HG03196 (cell line): ENCODE data around the gene ANKMY1.

Experiments used
- ATAC-seq: cut with Tn5 transposase; IDR thresholded peaks from one replicate; pipeline ENCODE4 v1.9.1; 2021; ENCODE audit not compliant: unreplicated experiment

Gene ANKMY1

DNA sequence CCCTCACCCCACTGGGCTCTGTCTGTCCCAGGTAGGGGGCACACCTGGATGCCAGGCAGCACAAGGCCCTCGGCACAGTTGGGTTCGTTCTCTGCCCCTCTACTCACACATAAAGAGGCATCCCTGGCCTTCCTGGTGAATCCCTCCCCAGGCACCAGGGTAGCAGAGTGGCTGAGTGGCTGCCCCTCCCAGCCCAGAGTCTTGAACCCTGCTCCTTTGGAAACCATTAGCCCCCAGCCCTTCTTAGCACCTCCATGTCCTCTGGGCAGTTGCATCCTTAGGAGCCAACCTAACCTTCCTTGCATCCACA, 120.3 kb downstream of the ANKMY1 start:
- no peak for ATAC-seq

- no peak for ATAC-seq
Observed at GRCh38 chr2:240436683-240437550, 120.9 kb downstream of the ANKMY1 start.

DNA sequence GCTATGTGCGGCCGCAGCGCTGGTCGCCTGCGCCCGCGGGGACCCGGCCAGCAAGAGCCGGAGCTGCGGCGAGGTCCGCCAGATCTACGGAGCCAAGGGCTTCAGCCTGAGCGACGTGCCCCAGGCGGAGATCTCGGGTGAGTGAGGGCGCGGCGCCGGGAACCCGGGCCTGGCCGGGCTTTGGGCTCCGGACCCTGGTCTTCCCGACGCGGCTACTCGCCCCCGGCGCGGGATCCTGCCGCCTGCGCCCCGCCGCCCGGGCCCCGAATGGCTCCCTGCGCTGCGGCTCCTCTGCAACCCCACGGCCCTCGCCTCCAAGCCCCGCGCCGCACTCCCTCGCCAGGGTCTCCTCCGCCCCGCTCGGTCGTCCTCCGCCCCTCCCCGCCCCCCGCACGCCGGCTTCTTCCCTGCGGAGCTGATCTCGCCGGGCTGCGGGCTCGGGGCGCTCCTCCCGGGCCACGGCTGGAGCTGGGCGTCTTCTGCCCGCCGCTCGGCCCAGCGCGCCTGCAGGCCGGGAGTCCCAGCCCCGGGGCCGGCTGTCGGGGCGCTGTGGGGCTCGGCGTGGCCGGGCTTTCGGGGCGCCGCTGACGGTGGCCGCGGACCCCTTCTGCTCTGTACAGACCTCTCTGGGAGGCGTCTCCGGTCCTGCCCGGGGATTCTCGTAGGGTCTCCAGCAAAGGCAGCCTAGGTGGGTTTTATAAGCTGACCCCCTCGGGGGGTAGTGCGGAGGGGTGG, 121.7 kb downstream of the ANKMY1 start:
- ATAC-seq: no peak

- peak; percentile 45 for ATAC-seq
Observed at GRCh38 chr2:240435457-240435947, 122.3 kb downstream of the ANKMY1 start, which contains the start of gene GPC1. TSS of gene GPC1 (plus strand) at chr2:240435663. CDS start at chr2:240435919, 256 bp downstream.

DNA sequence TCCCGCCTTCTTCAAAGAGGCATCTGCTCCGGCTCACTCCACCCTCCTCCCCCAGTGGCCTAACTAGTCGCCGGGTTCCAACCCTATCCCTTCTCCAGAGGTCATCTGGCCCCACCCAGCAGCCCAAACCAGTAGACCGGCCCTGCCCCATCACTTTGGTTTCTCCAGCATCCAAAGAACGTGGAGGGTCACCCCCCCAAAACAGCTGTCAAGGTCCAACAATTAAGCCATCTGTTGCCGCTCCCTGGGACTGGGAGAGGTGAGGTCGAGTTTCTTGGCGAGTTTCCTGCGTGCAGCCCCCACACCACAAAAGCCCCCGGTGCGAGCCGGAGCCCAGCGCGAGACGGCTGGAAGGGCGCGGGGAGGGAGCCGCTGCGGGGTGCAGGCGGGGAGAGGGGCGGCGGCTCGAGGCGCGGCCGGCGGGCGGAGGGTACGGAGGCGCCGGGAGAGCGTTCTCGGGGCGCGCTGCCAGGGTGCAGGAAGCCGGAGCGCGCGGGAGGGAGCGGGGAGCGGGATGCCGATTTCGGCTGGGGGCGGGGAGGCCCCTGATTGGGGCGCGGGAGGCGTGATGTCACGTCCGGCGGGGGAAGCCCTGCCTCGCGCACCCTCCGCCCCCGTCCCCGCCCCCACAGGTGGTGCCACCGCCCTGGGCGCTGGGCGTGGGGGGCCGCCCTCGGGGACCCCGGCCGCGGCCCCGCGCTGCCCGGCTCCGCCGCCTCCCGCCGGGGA, 122.9 kb downstream of the ANKMY1 start:
- ATAC-seq: peak; percentile 44

DNA sequence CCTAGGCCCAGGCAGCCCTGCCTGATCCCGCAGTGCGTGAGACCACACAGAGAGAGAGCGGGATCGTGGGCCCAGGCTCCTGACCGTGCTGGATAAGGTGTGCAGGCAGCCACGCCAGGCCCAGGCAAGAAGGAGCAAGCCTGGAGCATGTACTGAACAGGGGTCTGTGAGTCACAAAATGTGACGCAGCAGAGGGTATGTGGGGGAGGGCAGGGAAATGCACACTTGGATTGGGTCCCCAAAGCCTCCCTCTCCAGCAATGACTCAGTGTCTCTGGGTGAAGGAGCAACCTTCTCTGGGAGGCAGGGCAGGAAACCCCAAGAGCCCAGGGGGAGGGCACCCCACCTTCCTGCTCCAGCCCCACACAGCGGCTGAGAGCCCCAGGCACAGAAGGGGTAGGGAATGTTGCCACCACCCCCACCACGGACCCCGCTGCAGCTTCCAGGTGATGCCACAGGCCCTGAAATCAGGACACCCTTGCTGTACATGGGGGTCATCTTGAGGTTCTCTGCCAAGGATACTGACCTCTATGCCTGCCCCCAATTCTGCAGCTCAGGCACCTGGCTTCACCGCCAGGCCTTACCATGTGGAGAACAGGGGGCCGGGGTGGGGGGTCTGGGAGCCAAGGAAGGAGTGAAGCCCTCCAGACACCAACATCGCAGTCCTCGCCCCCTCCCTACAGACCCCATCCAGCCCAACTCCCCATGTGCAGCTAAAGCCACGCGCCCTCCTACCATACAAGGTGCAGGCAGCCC, 123.6 kb downstream of the ANKMY1 start:
- no peak for ATAC-seq

DNA sequence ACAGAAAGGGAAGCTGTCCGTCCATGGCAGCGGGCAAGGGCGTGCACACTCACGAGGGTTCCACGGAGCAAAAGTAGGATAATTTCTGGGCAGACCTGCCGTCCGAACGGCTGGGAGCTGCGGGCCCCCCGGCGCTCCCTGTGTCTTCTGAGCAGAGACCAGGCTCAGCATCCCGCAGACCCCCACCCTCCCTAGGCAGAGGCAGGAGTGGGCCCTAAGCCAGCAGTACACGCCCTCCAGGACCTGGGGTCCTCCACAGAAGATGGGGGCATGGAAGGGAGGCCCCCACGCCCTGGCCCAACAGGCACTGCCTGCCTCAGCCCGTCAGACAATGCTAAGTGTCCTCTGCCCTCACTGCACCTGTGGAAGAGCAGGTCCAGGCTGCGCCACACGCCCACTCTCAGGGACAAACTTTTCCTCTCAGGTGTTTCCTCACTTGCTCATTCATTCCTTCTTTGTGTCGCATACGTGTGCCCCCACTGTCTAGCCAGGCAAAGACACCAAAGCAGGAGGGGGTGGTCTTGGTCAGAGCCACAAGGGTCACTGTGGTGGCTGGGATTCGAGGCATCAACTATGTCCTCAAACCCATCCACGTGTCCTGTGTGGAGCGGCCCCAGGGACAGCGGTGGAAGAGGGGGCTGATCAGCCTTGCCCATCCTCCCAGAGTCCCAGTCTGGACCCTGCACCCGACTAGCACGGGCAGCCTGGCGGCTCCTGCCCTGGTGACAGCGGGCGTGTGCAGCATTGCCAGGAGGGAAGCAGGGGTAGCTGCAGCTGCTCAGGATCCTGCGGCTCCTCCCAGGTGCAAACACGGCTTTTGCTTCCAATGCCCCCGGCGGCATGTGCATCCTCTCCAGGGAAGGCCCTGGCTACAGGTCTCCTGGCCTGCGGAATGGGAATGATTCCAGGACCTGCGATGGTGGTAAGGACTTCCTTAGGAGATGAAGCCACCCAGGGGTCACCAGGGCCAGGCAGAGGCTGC, 124.7 kb downstream of the ANKMY1 start:
- no peak for ATAC-seq

GRCh38 chr2:240432430-240432819, 125.4 kb downstream of the ANKMY1 start:
- no peak for ATAC-seq

- no peak for ATAC-seq
Observed at GRCh38 chr2:240431661-240432424, 125.9 kb downstream of the ANKMY1 start.

DNA sequence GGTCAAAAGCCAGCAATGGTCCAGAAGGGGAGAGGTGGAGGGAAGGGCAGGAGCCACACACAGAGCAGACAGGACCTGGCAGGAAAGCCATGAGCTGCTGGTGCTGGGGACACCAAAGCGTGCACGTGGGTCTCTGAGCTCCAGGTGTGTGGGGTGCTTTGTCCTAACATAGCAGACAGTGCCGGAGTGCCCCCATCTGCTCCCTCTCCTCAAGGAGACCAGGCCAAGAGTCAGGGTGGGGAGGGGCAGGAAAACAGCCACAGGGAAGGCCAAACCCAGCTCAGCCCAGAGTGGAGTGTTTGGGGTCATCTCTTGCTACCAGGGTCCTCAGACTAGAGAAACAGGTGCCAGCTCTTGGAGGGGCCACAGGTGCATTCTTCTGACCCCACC, 126.5 kb downstream of the ANKMY1 start:
- no peak for ATAC-seq

GRCh38 chr2:240430595-240430994, 127.2 kb downstream of the ANKMY1 start:
- no peak for ATAC-seq

GRCh38 chr2:240429872-240430491, 127.8 kb downstream of the ANKMY1 start:
- no peak for ATAC-seq
